Measurements from ENCODE around the gene GATA3.
A peak's percentile ranks its signal among the peaks of the same experiment; 100 is the strongest.

Gene GATA3

DNA sequence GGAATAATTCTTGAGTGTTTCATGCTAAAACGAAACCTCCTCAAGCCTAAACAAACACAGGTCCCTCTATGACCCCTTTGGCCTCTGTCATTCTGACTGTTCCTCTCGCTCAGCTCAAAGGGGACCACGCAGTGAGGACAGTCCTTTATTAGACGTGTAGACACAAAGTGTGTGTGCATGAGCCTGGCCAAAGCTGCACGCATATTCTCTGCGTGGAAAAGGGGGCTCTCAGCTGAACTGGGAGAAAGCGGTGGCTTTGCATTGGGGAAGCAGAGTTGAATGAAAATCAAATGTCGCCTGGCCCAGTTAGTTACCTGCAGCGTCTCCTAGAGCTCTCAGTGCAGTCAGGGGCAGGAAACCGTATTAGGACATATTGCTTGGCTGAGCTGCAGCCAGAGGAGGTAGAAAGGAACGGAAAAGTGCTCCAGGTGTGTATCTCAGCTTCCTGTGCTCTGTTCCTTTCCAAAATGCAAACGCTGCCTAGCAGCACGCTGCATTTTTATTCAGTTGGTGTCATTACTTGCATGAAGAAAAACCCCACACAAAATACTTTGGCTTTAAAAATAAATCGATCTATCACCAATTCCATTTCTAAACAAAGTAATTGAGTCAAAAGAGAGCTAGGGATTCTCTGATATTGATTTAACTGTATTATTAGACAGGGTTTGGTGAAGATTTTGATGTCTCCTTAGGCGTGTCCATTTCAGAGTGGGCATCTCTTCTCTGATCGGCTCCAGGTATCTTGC is 4.9 kb downstream of the GATA3 start:
- Histone ChIP-seq H4K91ac (ENCODE audit: low read length) (peak overlapping the region; percentile 90), H2BK15ac (ENCODE audit: low read depth, poor library complexity, severe bottlenecking) (no peak overlapping the region), H3K9ac (ENCODE audit: low read length) (no peak overlapping the region), H2AFZ (ENCODE audit: low read depth, low read length) (no peak overlapping the region), H2BK12ac (ENCODE audit: low read length in 2 of 2) (peak overlapping the region; percentile 79 to 97), H3K9me3 (ENCODE audit: control insufficient read depth, low read length) (no peaks in the 10 kb centered on the region), H3K23ac (ENCODE audit: low read length in 2 of 2) (peak overlapping the region in 1 of 2 experiments; percentile 42), H3K79me1 (replicated peaks; ENCODE audit: low read length, poor library complexity, severe bottlenecking) (no peaks in the 10 kb centered on the region), H2AK5ac (ENCODE audit: low read length, severe bottlenecking) (no peak overlapping the region), H2BK120ac (ENCODE audit: low read depth, low read length) (peak overlapping the region; percentile 39), H3K27ac (ENCODE audit: low read length, poor library complexity, severe bottlenecking) (no peak overlapping the region), H3K27me3 (ENCODE audit: control insufficient read depth in 1 of 2, insufficient read depth in 1 of 2, low read length in 2 of 2) (peaks cover 98 to 100% of the 10 kb centered on the region in 2 experiments), H2BK5ac (ENCODE audit: low read depth, low read length, poor library complexity, severe bottlenecking) (no peak overlapping the region), H3K4me3 (ENCODE audit: insufficient read depth in 1 of 2, low read depth in 1 of 2, low read length in 2 of 2) (no peak overlapping the region), H4K8ac (ENCODE audit: low read length) (peak overlapping the region; percentile 79), H3K36me3 (ENCODE audit: control insufficient read depth in 1 of 2, insufficient read depth in 2 of 2, low read depth in 1 of 2, low read length in 2 of 2) (peaks cover 0 to 3% of the 10 kb centered on the region in 2 experiments), H3K4me2 (ENCODE audit: low read length, poor library complexity, severe bottlenecking) (no peak overlapping the region), H3K4me1 (ENCODE audit: control insufficient read depth, insufficient read depth, low read depth, low read length) (peaks cover 14% of the 10 kb centered on the region), H3K14ac (ENCODE audit: low read length in 2 of 2) (peak overlapping the region in 1 of 2 experiments; percentile 35), H3K4ac (ENCODE audit: low read depth in 1 of 2, low read length in 2 of 2) (peak overlapping the region in 1 of 2 experiments; percentile 68), H3K18ac (ENCODE audit: low read depth in 1 of 2, low read length in 2 of 2) (peak overlapping the region; percentile 72 to 88)
- DNase-seq: peak; percentile 68
- WGBS: 35% methylated on average over 15 of the region's 16 CpGs

DNA sequence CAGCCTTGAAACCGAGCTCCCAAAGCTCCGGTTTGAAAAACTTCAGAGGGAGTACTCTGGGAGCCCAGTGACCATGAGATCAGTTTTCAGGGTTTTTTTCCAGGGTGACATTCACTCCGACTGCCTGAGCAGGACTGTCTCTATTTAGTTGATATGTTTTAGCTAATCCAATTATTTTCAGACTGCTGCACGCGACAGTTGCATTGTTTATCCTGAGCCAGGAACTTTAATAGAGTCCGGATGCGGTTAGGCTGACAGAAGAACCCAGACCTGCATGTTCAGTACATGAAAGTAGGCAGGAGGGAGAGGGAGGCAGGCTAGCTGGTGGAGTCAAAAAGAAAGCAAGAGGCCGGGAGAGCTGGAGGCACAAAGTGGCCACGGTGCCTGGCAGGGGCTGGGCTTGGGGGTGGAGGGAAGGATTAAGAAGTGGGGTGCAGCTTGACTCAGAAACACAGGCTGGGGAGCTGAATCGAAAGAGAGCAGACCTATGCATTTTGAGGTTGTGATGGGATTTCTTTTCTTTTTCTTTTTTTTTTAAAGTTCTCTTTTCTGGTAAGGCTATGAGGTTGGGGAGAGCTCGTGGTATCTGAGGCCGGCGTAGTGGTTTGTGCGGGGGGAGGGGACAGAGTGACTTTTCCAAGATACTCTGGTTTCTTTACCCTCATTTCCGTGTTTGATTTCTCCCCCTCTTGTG is 5.7 kb downstream of the GATA3 start:
- WGBS: 3% methylated on average over 10 of the region's 15 CpGs
- no peaks in the 10 kb centered on the region for H3K9me3 ChIP-seq (ENCODE audit: control insufficient read depth, low read length)
- no peak overlapping the region for H2BK15ac ChIP-seq (ENCODE audit: low read depth, poor library complexity, severe bottlenecking)
- H2AFZ ChIP-seq (ENCODE audit: low read depth, low read length): no peak overlapping the region
- no peak overlapping the region for H3K9ac ChIP-seq (ENCODE audit: low read length)
- no peak overlapping the region for H2BK120ac ChIP-seq (ENCODE audit: low read depth, low read length)
- no peaks in the 10 kb centered on the region for H3K79me1 ChIP-seq (replicated peaks; ENCODE audit: low read length, poor library complexity, severe bottlenecking)
- no peak overlapping the region for H2BK5ac ChIP-seq (ENCODE audit: low read depth, low read length, poor library complexity, severe bottlenecking)
- H3K4me3 ChIP-seq (ENCODE audit: insufficient read depth in 1 of 2, low read depth in 1 of 2, low read length in 2 of 2): peak overlapping the region in 1 of 2 experiments; percentile 53
- H3K4ac ChIP-seq (ENCODE audit: low read depth in 1 of 2, low read length in 2 of 2): no peak overlapping the region
- peak; percentile 90 for DNase-seq
- peaks cover 0 to 3% of the 10 kb centered on the region in 2 experiments for H3K36me3 ChIP-seq (ENCODE audit: control insufficient read depth in 1 of 2, insufficient read depth in 2 of 2, low read depth in 1 of 2, low read length in 2 of 2)
- H3K4me2 ChIP-seq (ENCODE audit: low read length, poor library complexity, severe bottlenecking): no peak overlapping the region
- H4K8ac ChIP-seq (ENCODE audit: low read length): peak overlapping the region; percentile 8
- no peak overlapping the region for H4K91ac ChIP-seq (ENCODE audit: low read length)
- H2BK12ac ChIP-seq (ENCODE audit: low read length in 2 of 2): peak overlapping the region in 1 of 2 experiments; percentile 14
- peak overlapping the region; percentile 54 to 66 for H3K18ac ChIP-seq (ENCODE audit: low read depth in 1 of 2, low read length in 2 of 2)
- no peak overlapping the region for H3K23ac ChIP-seq (ENCODE audit: low read length in 2 of 2)
- H2AK5ac ChIP-seq (ENCODE audit: low read length, severe bottlenecking): no peak overlapping the region
- H3K27ac ChIP-seq (ENCODE audit: low read length, poor library complexity, severe bottlenecking): no peak overlapping the region
- peaks cover 7% of the 10 kb centered on the region for H3K4me1 ChIP-seq (ENCODE audit: control insufficient read depth, insufficient read depth, low read depth, low read length)
- peaks cover 98 to 99% of the 10 kb centered on the region in 2 experiments for H3K27me3 ChIP-seq (ENCODE audit: control insufficient read depth in 1 of 2, insufficient read depth in 1 of 2, low read length in 2 of 2)
- no peak overlapping the region for H3K14ac ChIP-seq (ENCODE audit: low read length in 2 of 2)

DNA sequence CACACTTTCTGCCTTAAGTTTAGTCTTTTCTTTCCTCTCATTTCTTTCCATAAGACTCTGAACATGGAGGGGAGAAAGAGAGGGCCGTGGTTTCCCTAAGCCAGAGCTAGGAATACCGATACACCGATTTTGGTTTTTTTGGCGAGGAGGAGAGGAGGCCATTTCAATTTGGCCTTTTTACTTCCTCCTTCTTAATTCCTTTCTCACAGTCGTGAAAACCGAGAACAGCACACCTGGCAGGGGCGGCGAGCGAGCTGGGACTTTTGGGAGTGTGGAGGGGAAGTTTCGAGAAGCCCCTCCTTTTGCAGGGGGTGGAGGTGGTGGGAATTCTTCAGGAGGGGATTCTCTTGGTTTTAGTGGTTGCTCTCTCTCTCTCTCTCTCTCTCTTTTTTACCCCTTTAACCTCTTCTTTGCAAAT is 6.2 kb downstream of the GATA3 start:
- no peak overlapping the region for H3K9ac ChIP-seq (ENCODE audit: low read length)
- peak overlapping the region; percentile 31 for H4K91ac ChIP-seq (ENCODE audit: low read length)
- H2BK12ac ChIP-seq (ENCODE audit: low read length in 2 of 2): peak overlapping the region in 1 of 2 experiments; percentile 48
- H2BK15ac ChIP-seq (ENCODE audit: low read depth, poor library complexity, severe bottlenecking): no peak overlapping the region
- H2AFZ ChIP-seq (ENCODE audit: low read depth, low read length): no peak overlapping the region
- H2AK5ac ChIP-seq (ENCODE audit: low read length, severe bottlenecking): no peak overlapping the region
- H2BK120ac ChIP-seq (ENCODE audit: low read depth, low read length): no peak overlapping the region
- no peaks in the 10 kb centered on the region for H3K9me3 ChIP-seq (ENCODE audit: control insufficient read depth, low read length)
- no peak overlapping the region for H2BK5ac ChIP-seq (ENCODE audit: low read depth, low read length, poor library complexity, severe bottlenecking)
- no peak overlapping the region for H3K23ac ChIP-seq (ENCODE audit: low read length in 2 of 2)
- no CpG with 5 or more reads among the region's 10 CpGs for WGBS
- no peak overlapping the region for H4K8ac ChIP-seq (ENCODE audit: low read length)
- no peaks in the 10 kb centered on the region for H3K79me1 ChIP-seq (replicated peaks; ENCODE audit: low read length, poor library complexity, severe bottlenecking)
- H3K27ac ChIP-seq (ENCODE audit: low read length, poor library complexity, severe bottlenecking): no peak overlapping the region
- H3K4me3 ChIP-seq (ENCODE audit: insufficient read depth in 1 of 2, low read depth in 1 of 2, low read length in 2 of 2): no peak overlapping the region
- H3K36me3 ChIP-seq (ENCODE audit: control insufficient read depth in 1 of 2, insufficient read depth in 2 of 2, low read depth in 1 of 2, low read length in 2 of 2): no peaks in the 10 kb centered on the region
- H3K27me3 ChIP-seq (ENCODE audit: control insufficient read depth in 1 of 2, insufficient read depth in 1 of 2, low read length in 2 of 2): peaks cover 92 to 96% of the 10 kb centered on the region in 2 experiments
- no peak for DNase-seq
- no peak overlapping the region for H3K4me2 ChIP-seq (ENCODE audit: low read length, poor library complexity, severe bottlenecking)
- H3K4ac ChIP-seq (ENCODE audit: low read depth in 1 of 2, low read length in 2 of 2): peak overlapping the region in 1 of 2 experiments; percentile 91
- peak overlapping the region; percentile 54 to 93 for H3K18ac ChIP-seq (ENCODE audit: low read depth in 1 of 2, low read length in 2 of 2)
- H3K4me1 ChIP-seq (ENCODE audit: control insufficient read depth, insufficient read depth, low read depth, low read length): peaks cover 3% of the 10 kb centered on the region
- peak overlapping the region in 1 of 2 experiments; percentile 86 for H3K14ac ChIP-seq (ENCODE audit: low read length in 2 of 2)

Measured in mesenchymal stem cell (in vitro differentiated cells and primary cell).